Right ventricle myocardium inferior (tissue), 1 donor: Measurements from ENCODE around the gene OLAH. TPM values are rescaled to one million over a fixed set of nuclear protein-coding genes. Genes with fewer than 3 reads are reported as not detected.
A peak's percentile ranks its signal among the peaks of the same experiment; 100 is the strongest.

Experiments
- ATAC-seq: fragments of 200-7000 bp; cut with Tn5 transposase; one replicate; pipeline ENCODE4 v1.9.1; 2020; ENCODE audit warnings: mild to moderate bottlenecking, moderate library complexity
- DNase-seq: peaks from one replicate; pipeline ENCODE4 v3.0.0; 2021; ENCODE audit errors: missing footprints
- intact Hi-C: fragments of 100-400 bp; cut with DNase I; formaldehyde crosslinking; loops from one replicate; pipeline ENCODE4 v1.11.0; 2022
- total RNA-seq: library from RNA; stranded (reverse); fragmentation: NEBNext Ultra II Directional; extraction: Animal tissue kit (Norgen Biotek cat#: 25700); gene quantifications from one replicate; pipeline ENCODE4 v1.2.1, GENCODE V29; 2021
- donor health status: DM: no; HTN: yes; CAD: no; lungs with severe emphysema.

The OLAH gene
- total RNA-seq, 1 donor from 2014 or later = 0.35 TPM

DNA sequence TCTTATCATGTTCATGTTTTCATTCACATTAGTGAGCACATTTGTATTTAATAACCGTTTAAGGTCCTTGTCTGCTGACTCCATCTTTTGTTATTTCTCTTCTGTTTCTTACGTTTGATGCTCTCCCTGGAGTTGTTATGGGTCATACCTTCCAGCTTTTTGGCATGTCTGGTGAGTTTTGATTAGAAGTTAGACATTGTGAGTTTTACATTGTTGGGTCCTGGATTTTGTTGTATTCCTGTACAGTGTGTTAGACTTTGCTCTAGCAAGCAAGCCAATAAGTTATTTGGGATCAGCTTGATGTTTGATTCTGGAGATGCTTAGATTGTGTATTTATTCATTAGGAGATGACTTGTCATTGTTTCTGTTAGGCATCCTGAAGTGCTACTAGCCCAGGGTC is 16.9 kb downstream of the OLAH start:
- no peak for ATAC-seq
- no peak for DNase-seq
- intact Hi-C loops = no loop called here

DNA sequence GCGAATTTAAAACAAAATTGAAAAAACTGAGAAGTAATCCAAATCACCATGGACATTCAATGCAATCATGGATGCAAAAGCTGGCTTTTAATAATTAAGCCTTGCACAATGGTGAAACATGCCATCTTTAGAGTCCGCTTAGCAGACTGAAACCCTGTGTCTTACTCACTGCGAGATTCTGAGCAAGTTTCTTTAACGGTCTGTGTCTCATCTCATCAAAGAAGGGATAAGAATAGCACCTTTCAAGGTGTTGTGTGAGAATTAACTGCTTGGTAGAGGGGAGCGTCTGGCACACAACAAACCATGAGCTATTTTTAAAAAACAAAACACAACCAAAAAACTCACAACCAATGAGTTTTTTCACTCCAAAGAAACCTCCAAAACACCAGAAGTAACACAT is 23.4 kb downstream of the OLAH start:
- ATAC-seq = no peak
- intact Hi-C loops = no loop called here

DNA sequence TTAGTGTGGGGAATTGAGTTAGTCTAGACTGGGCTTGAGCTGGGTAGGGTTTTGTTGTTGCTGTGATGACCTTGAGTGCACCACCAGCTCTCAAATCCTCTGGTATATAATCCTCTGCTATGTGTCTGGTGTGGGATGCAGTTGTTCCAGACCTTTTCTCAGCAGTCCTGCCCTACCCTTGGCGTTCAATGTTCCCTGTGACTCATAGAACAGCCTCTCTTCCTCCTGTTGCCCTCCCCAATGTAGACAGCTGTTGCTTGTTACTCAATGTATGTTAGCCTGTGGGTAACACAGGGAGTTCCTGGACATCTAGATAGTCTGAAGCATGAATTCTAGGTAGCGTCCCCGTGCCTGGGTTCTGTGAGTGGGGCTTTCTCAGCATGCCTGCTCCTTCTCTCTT is 25.1 kb downstream of the OLAH start:
- DNase-seq (no peak), ATAC-seq (no peak)
- intact Hi-C loops = no loop called here

More for the DNA sequence above, 23.4 kb downstream of the OLAH start:
- no peak for DNase-seq

DNA sequence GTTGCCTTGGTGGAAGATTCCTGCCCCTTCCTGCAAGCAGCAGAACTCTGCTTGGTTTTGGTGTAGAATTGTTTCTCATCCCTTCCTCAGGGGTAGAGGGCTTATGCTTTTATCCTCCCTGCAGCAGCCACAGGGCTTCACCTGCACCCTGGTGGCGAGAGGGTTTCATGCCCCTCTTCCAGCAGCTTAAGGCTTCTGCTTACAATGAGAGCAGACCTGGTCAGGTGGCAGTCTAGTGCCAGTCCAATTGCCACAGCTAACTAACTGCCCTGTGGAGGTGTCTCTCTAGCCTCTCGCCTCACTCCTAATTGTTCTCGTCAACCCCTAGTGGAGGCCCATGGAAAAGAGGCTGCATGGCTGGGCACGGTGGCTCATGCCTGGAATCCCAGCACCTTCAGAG is 25.5 kb downstream of the OLAH start:
- intact Hi-C loops = no loop called here
- no peak for ATAC-seq
- no peak for DNase-seq

DNA sequence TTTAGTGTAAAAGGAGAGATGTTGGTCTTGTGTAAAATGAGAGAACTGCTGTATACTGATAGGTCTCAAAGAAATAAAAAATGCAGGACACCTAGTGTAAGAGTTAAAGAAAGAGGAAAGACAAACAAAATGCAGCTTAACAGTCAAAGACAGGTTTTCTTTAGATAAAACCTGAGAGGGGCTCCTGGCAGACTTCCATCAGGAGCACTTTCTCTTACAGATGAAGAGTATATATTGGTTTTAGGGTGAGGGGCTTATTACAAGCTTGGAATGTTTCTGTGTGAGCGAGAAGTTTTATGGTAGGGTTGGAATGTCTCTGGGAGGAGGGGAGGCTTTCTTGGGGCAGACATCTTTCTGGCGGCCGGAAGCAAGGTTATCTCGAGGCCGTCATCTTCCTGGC is 28.6 kb downstream of the OLAH start:
- no peak for ATAC-seq
- intact Hi-C loops = no loop called here
- no peak for DNase-seq

DNA sequence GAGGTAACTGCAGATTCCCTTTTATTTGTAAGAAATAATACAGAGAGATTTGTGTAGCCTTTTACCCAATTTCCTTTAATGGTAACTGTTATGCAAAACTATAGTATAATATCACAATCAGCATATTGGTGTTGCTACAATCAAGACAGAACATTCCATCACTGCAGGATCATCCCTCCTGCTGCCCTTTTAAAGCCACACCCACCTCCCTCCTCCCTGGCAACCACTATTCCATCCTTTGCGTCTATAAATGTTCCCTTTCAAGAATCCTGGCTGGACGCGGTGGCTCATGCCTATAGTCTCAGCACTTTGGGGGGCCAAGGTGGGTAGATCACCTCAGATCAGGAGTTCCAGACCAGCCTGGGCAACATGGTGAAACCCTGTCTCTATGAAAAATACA is 31.7 kb downstream of the OLAH start:
- ATAC-seq (no peak), DNase-seq (no peak)
- intact Hi-C loops = no loop called here

DNA sequence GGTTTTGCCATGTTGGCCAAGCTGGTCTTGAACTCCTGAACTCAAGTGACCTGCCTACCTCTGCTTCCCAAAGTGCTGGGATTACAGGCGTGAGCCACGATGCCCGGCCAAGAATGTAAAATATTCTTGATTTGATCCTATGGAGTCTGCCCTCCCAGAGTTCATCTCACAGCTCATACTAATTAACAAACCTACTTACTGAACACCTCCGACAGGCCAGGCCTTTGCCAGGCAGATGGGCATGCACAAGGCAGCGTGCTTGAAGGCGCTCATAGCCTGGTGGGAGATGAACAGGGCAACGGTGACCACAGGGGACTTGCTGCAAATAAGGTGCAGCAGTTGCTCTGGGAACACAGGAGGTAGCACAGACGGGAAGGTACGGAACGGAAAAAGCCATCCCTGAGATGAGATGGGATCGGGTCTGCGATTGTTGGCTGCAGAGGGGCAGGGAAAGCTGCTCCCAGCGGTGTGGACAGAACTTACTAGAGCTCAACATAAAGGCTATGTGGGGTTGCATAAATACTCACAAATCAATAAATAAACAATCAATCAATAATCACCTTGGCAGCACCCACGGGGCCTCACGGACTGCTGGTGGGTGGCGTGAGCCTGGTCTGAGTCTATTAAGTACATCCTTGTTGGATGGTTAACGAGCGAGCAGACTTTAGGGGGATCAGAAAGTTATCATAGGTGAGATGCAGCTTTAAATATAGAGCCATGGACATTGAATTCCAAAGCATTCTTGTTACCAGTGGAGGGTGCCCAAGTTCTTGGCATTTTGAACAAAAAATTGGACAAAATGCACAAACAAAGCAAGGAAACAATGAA is 40.1 kb downstream of the OLAH start:
- ATAC-seq (no peak), DNase-seq (no peak)
- intact Hi-C loops = no loop called here

- no peak for DNase-seq
- intact Hi-C loops = no loop called here
- ATAC-seq = peak; percentile 69
Observed at GRCh38 chr10:15084502-15084922, 40.8 kb downstream of the OLAH start.

DNA sequence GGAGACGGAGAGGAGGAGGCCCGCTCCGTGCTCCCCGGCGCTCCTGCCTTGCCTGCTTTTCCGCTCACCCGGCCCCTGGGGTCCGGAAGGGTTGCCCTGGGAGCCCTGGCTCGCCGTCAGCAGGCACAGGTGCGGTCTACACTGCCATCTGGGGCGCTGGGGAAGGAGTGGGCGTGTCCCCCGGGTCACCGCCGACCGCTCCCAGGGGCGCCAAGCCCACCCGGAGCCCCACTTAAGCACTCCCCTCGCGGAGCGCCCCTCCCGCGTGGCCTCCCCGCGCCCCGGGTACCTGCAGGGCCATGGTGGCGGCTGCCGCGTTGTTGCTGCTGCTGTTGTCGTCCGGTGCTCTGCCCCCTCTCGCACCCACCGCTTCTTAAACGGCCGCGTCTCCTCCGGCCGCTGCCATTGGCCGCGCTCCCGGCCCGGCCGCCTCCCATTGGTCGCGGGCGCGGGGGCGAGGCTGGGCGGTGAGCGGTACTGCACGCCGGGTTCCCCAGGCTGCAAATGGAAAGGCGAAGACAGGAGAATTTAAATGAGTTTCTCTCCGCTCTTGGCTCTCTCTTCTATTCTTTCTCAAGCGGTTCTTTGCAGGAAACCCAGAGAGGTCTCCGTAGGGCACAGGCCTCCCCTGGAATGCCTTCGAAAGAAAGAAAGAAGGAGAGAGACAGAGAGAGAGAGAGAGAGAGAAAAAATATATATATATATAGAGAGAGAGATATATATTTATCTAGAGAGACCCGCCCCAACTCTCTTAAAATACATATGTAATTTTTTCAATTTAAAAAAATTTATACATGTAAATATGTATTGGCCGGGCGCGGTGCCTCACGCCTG is 44.9 kb downstream of the OLAH start, which contains the start of gene ACBD7:
Gene ACBD7 (minus strand): TSS at position 349 of the 834 bp plus-strand sequence. CDS start 48 bp downstream, at position 301.
- intact Hi-C loops = no loop called here
- peak; percentile 98 for ATAC-seq
- peak; percentile 88 for DNase-seq

DNA sequence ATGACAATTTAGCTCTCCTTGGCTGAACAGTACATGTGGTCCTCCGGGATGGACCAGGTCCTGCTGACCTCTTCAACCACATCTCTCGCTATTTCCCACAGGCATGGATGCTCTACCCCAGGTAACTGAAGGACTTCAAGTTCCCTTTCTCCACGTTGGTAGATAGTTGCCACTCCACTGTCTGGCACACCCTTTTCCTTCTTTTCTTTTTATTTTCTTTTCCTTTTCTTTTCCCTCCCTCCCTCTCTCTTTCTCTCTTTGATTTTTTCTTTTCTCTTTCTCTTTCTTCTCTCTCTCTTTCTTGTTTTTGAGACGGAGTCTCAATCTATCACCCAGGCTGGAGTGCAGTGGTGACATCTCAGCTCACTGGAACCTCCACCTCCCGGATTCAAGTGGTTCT is 47.7 kb downstream of the OLAH start:
- intact Hi-C loops = no loop called here
- ATAC-seq (no peak), DNase-seq (no peak)

- no peak for ATAC-seq
- intact Hi-C loops = no loop called here
- no peak for DNase-seq
Observed at GRCh38 chr10:15092855-15093408, 49.2 kb downstream of the OLAH start.

DNA sequence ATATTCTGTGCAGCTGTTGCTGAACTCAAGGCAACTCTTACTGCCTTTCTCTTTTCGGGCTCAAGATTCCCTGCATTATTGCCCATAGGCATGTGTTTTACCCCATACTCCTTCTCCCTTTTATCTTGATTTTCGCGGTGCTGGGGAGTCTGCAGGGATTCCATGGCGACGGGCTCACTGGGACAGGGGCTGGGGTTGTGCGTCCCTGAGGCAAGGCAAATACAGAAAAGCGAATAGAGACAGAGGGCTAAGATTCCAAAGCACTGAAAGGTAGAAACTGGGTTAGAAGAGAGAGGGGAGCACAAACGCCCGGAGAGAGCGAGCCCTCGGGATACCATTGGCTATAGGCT is 52.9 kb downstream of the OLAH start:
- intact Hi-C loops = loop anchor here (5.0 kb wide), 2 partner anchors 139 to 219 kb away; partner anchors contain the start of genes MEIG1 and SUV39H2
- DNase-seq = no peak
- peak; percentile 26 for ATAC-seq

GRCh38 chr10:15097011-15097812 is 53.5 kb downstream of the OLAH start, which contains the start of gene RPP38:
TSS of gene RPP38 (plus strand) at chr10:15097355. CDS start at chr10:15103315, 5,960 bp downstream.
- DNase-seq (peak; percentile 98), ATAC-seq (peak; percentile 99)
- intact Hi-C loops = loop anchor here (5.0 kb wide), 2 partner anchors 140 to 220 kb away; partner anchors contain the start of genes MEIG1 and SUV39H2

DNA sequence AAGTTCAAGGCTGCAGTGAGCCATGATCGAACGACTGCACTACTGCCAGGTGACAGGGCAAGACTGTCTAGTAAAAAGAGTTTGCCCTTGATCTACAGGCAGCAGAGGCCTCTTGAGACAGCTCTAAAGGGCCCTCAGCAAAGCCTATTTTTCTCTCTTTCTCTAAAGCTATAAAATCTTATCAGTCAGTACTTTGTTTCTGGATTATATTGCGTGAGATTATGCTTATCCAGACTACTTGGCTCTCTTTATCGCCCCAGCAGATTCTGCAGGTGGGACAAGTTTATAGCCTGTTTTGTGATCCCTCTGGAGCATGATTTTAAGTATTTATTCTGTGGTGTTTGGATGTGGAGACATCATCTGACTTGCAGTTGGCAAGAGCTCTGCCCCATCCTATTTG is 56.1 kb downstream of the OLAH start:
- intact Hi-C loops = loop anchor here (5.0 to 10.0 kb wide), 3 partner anchors 143 to 265 kb away; partner anchors contain the start of genes CDNF, HSPA14, MEIG1 and MSANTD7
- ATAC-seq (no peak), DNase-seq (no peak)

DNA sequence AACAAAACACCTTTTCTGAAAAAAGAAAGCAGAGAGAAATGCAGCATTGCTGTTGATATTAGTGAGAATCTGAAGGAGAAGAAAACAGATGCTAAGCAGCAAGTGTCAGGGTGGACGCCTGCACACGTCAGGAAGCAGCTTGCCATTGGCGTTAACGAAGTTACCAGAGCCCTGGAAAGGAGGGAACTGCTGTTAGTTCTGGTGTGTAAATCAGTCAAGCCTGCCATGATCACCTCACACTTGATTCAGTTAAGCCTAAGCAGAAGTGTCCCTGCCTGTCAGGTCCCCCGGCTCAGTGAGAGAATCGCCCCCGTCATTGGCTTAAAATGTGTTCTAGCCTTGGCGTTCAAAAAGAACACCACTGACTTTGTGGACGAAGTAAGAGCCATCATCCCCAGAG is 59.8 kb downstream of the OLAH start:
- ATAC-seq = no peak
- DNase-seq = no peak
- intact Hi-C loops = loop anchor here (10.0 kb wide), 1 partner anchor 269 kb away; the partner anchor contains the start of genes CDNF, HSPA14 and MSANTD7

- intact Hi-C loops = loop anchor here (5.0 to 10.0 kb wide), 2 partner anchors 272 to 609 kb away; partner anchors contain the start of genes CDNF, HSPA14 and MSANTD7
- DNase-seq (peak; percentile 84), ATAC-seq (peak; percentile 77)
Observed at GRCh38 chr10:15106352-15107013, 62.7 kb downstream of the OLAH start.

DNA sequence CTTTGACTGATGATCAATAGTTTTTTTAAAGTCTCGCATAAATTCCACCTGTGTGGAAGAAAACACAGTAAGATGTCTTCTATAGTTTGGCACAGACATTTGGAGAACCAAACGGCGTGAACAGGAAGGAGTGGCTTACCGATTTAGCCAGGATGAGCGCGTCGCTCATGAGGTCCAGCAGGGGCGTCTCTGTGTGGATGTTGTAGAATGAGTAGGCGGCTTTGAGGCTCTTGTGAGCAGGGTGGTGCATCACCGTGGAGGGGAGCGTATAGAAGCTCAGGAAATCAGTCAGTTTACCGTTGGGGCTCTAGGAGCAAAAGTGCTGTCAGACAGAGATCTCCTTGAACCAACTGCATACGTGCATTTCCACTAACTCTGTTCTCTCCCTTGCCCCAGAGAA is 68.9 kb downstream of the OLAH start:
- DNase-seq (no peak), ATAC-seq (no peak)
- intact Hi-C loops = loop anchor here (5.0 kb wide), 1 partner anchor 55 kb away; the partner anchor contains the start of gene NMT2

GRCh38 chr10:15113766-15114165 is 70.0 kb downstream of the OLAH start:
- intact Hi-C loops = loop anchor here (5.0 kb wide), 1 partner anchor 54 kb away; the partner anchor contains the start of gene NMT2
- DNase-seq = no peak
- no peak for ATAC-seq
